ENCODE data around the gene HOXD8.

Gene HOXD8

GRCh38 chr2:176105730-176106580, 23.6 kb upstream of the HOXD8 start:
- no peak for DNase-seq (ENCODE audit: low read depth)
- Histone ChIP-seq H3K27me3 (replicated peaks; ENCODE audit: control insufficient read depth, insufficient read depth, low read length) (peaks cover 67% of the 10 kb centered on the region), H3K9me3 (ENCODE audit: control insufficient read depth, low read length) (peaks cover under 1% of the 10 kb centered on the region), H3K36me3 (ENCODE audit: control insufficient read depth, insufficient read depth, low read length, severe bottlenecking) (no peaks in the 10 kb centered on the region), H3K4me1 (ENCODE audit: control insufficient read depth, insufficient read depth, low read length) (peaks cover 15% of the 10 kb centered on the region), H3K9ac (ENCODE audit: low read length) (no peak overlapping the region), H3K4me3 (ENCODE audit: low read length) (peak overlapping the region; percentile 71)

GRCh38 chr2:176106581-176107539, 22.6 kb upstream of the HOXD8 start, which contains the start of gene HOXD11:
Gene HOXD11, plus strand, starts transcription at chr2:176107280. Its CDS starts 76 bp downstream, at chr2:176107356.
- no peak within 1 kb of the TSS for H3K9ac ChIP-seq (ENCODE audit: low read length)
- no peak for DNase-seq (ENCODE audit: low read depth)
- H3K36me3 ChIP-seq (ENCODE audit: control insufficient read depth, insufficient read depth, low read length, severe bottlenecking) = no peaks in the 10 kb centered on the region
- H3K27me3 ChIP-seq (replicated peaks; ENCODE audit: control insufficient read depth, insufficient read depth, low read length) = peaks cover 67% of the 10 kb centered on the region
- H3K9me3 ChIP-seq (ENCODE audit: control insufficient read depth, low read length) = no peaks in the 10 kb centered on the region
- peaks cover 15% of the 10 kb centered on the region for H3K4me1 ChIP-seq (ENCODE audit: control insufficient read depth, insufficient read depth, low read length)
- peak within 1 kb of the TSS; percentile 71 for H3K4me3 ChIP-seq (ENCODE audit: low read length)

GRCh38 chr2:176107731-176108181, 21.7 kb upstream of the HOXD8 start:
- DNase-seq (ENCODE audit: low read depth) = no peak
- Histone ChIP-seq H3K4me1 (ENCODE audit: control insufficient read depth, insufficient read depth, low read length) (peaks cover 15% of the 10 kb centered on the region), H3K4me3 (ENCODE audit: low read length) (no peak overlapping the region), H3K36me3 (ENCODE audit: control insufficient read depth, insufficient read depth, low read length, severe bottlenecking) (no peaks in the 10 kb centered on the region), H3K9me3 (ENCODE audit: control insufficient read depth, low read length) (no peaks in the 10 kb centered on the region), H3K27me3 (replicated peaks; ENCODE audit: control insufficient read depth, insufficient read depth, low read length) (peaks cover 67% of the 10 kb centered on the region), H3K9ac (ENCODE audit: low read length) (no peak overlapping the region)

- no peak overlapping the region for H3K9ac ChIP-seq (ENCODE audit: low read length)
- H3K36me3 ChIP-seq (ENCODE audit: control insufficient read depth, insufficient read depth, low read length, severe bottlenecking) = no peaks in the 10 kb centered on the region
- no peaks in the 10 kb centered on the region for H3K9me3 ChIP-seq (ENCODE audit: control insufficient read depth, low read length)
- H3K27me3 ChIP-seq (replicated peaks; ENCODE audit: control insufficient read depth, insufficient read depth, low read length) = peaks cover 69% of the 10 kb centered on the region
- H3K4me1 ChIP-seq (ENCODE audit: control insufficient read depth, insufficient read depth, low read length) = peaks cover 6% of the 10 kb centered on the region
- no peak for DNase-seq (ENCODE audit: low read depth)
- no peak overlapping the region for H3K4me3 ChIP-seq (ENCODE audit: low read length)
These were observed 20.2 kb upstream of the HOXD8 start for GRCh38 chr2:176109192-176109901.

- Histone ChIP-seq H3K27me3 (replicated peaks; ENCODE audit: control insufficient read depth, insufficient read depth, low read length) (peaks cover 74% of the 10 kb centered on the region), H3K4me3 (ENCODE audit: low read length) (no peak overlapping the region), H3K4me1 (ENCODE audit: control insufficient read depth, insufficient read depth, low read length) (peaks cover under 1% of the 10 kb centered on the region), H3K36me3 (ENCODE audit: control insufficient read depth, insufficient read depth, low read length, severe bottlenecking) (no peaks in the 10 kb centered on the region), H3K9me3 (ENCODE audit: control insufficient read depth, low read length) (no peaks in the 10 kb centered on the region), H3K9ac (ENCODE audit: low read length) (no peak overlapping the region)
- DNase-seq (ENCODE audit: low read depth) = no peak
These were observed 19.6 kb upstream of the HOXD8 start for GRCh38 chr2:176109946-176110345.

- H3K9me3 ChIP-seq (ENCODE audit: control insufficient read depth, low read length) = no peaks in the 10 kb centered on the region
- H3K4me1 ChIP-seq (ENCODE audit: control insufficient read depth, insufficient read depth, low read length) = no peaks in the 10 kb centered on the region
- no peaks in the 10 kb centered on the region for H3K36me3 ChIP-seq (ENCODE audit: control insufficient read depth, insufficient read depth, low read length, severe bottlenecking)
- DNase-seq (ENCODE audit: low read depth) = no peak
- H3K9ac ChIP-seq (ENCODE audit: low read length) = no peak overlapping the region
- H3K27me3 ChIP-seq (replicated peaks; ENCODE audit: control insufficient read depth, insufficient read depth, low read length) = peaks cover 72% of the 10 kb centered on the region
- H3K4me3 ChIP-seq (ENCODE audit: low read length) = no peak overlapping the region
These were observed 18.8 kb upstream of the HOXD8 start for GRCh38 chr2:176110415-176111308.

- H3K9me3 ChIP-seq (ENCODE audit: control insufficient read depth, low read length) = no peaks in the 10 kb centered on the region
- DNase-seq (ENCODE audit: low read depth) = peak; percentile 69
These were observed 18.2 kb upstream of the HOXD8 start for GRCh38 chr2:176111309-176111663.

GRCh38 chr2:176111846-176112374, 17.6 kb upstream of the HOXD8 start:
- DNase-seq (ENCODE audit: low read depth) = no peak
- Histone ChIP-seq H3K36me3 (ENCODE audit: control insufficient read depth, insufficient read depth, low read length, severe bottlenecking) (no peaks in the 10 kb centered on the region), H3K27me3 (replicated peaks; ENCODE audit: control insufficient read depth, insufficient read depth, low read length) (peaks cover 78% of the 10 kb centered on the region), H3K4me1 (ENCODE audit: control insufficient read depth, insufficient read depth, low read length) (no peaks in the 10 kb centered on the region), H3K9me3 (ENCODE audit: control insufficient read depth, low read length) (peaks cover 3% of the 10 kb centered on the region), H3K9ac (ENCODE audit: low read length) (no peak overlapping the region), H3K4me3 (ENCODE audit: low read length) (no peak overlapping the region)

More at GRCh38 chr2:176111309-176111663, 18.2 kb upstream of the HOXD8 start:
- no peak overlapping the region for H3K4me3 ChIP-seq (ENCODE audit: low read length)
- H3K9ac ChIP-seq (ENCODE audit: low read length) = no peak overlapping the region
- H3K27me3 ChIP-seq (replicated peaks; ENCODE audit: control insufficient read depth, insufficient read depth, low read length) = peaks cover 75% of the 10 kb centered on the region
- H3K4me1 ChIP-seq (ENCODE audit: control insufficient read depth, insufficient read depth, low read length) = no peaks in the 10 kb centered on the region
- H3K36me3 ChIP-seq (ENCODE audit: control insufficient read depth, insufficient read depth, low read length, severe bottlenecking) = no peaks in the 10 kb centered on the region

- DNase-seq (ENCODE audit: low read depth) = no peak
- Histone ChIP-seq H3K9me3 (ENCODE audit: control insufficient read depth, low read length) (peaks cover 4% of the 10 kb centered on the region), H3K4me1 (ENCODE audit: control insufficient read depth, insufficient read depth, low read length) (peaks cover 5% of the 10 kb centered on the region), H3K27me3 (replicated peaks; ENCODE audit: control insufficient read depth, insufficient read depth, low read length) (peaks cover 82% of the 10 kb centered on the region), H3K9ac (ENCODE audit: low read length) (no peak overlapping the region), H3K36me3 (ENCODE audit: control insufficient read depth, insufficient read depth, low read length, severe bottlenecking) (no peaks in the 10 kb centered on the region), H3K4me3 (ENCODE audit: low read length) (no peak overlapping the region)
These were observed 16.9 kb upstream of the HOXD8 start for GRCh38 chr2:176112375-176113302.

Data from adipocyte (in vitro differentiated cells).